Measurements from ENCODE around the gene PDGFD. TPM values are rescaled to one million over a fixed set of nuclear protein-coding genes. Genes with fewer than 3 reads are reported as not detected.

PDGFD gene
- total RNA-seq, 1 donor from 2014 or later = 8.0 TPM

GRCh38 chr11:104198576-104198975 lies 34.6 kb upstream of the PDGFD start:
- Mint-ChIP-seq H3K9me3 (ENCODE audit: low read depth) (no peaks in the 10 kb centered on the region), H3K27me3 (no peaks in the 10 kb centered on the region), H3K4me3 (ENCODE audit: low read depth) (no peak overlapping the region), H3K4me1 (ENCODE audit: low read depth) (peaks cover 3% of the 10 kb centered on the region), H3K36me3 (ENCODE audit: insufficient read depth) (no peaks in the 10 kb centered on the region), H3K27ac (no peak overlapping the region)
- DNase-seq (ENCODE audit: low spot score, unreplicated experiment) = no peak
- TF ChIP-seq, protein P1, sequence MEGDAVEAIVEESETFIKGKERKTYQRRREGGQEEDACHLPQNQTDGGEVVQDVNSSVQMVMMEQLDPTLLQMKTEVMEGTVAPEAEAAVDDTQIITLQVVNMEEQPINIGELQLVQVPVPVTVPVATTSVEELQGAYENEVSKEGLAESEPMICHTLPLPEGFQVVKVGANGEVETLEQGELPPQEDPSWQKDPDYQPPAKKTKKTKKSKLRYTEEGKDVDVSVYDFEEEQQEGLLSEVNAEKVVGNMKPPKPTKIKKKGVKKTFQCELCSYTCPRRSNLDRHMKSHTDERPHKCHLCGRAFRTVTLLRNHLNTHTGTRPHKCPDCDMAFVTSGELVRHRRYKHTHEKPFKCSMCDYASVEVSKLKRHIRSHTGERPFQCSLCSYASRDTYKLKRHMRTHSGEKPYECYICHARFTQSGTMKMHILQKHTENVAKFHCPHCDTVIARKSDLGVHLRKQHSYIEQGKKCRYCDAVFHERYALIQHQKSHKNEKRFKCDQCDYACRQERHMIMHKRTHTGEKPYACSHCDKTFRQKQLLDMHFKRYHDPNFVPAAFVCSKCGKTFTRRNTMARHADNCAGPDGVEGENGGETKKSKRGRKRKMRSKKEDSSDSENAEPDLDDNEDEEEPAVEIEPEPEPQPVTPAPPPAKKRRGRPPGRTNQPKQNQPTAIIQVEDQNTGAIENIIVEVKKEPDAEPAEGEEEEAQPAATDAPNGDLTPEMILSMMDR (IDR thresholded peaks at IDR 0.05; ENCODE audit: unreplicated experiment) = no peak

DNA sequence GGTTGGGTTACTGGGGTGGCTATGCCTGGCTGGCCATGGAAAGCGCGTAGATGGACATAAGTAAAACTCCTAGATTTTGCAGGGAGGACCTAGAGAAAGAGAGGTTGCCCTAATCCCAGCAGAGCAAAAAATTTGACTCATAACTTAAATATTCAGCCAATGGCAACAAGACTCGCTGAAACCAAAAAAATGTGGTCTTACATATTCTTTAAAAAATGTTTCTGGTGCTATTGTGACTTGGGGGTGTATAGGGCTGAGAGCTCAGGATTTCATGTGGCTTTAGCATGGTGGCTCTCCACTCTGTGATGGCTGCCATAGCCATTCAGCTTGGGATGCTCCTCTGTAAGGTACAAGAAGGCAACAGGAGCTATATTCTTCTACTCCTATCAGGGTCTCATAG lies 27.2 kb upstream of the PDGFD start:
- no peaks in the 10 kb centered on the region for H3K36me3 Mint-ChIP-seq (ENCODE audit: insufficient read depth)
- DNase-seq (ENCODE audit: low spot score, unreplicated experiment) = no peak
- no peak overlapping the region for H3K4me3 Mint-ChIP-seq (ENCODE audit: low read depth)
- TF ChIP-seq, protein P1 (IDR thresholded peaks at IDR 0.05; ENCODE audit: unreplicated experiment) = no peak
- no peak overlapping the region for H3K27ac Mint-ChIP-seq
- H3K27me3 Mint-ChIP-seq = no peaks in the 10 kb centered on the region
- no peaks in the 10 kb centered on the region for H3K9me3 Mint-ChIP-seq (ENCODE audit: low read depth)
- no peaks in the 10 kb centered on the region for H3K4me1 Mint-ChIP-seq (ENCODE audit: low read depth)

- Mint-ChIP-seq H3K9me3 (ENCODE audit: low read depth) (no peaks in the 10 kb centered on the region), H3K4me1 (ENCODE audit: low read depth) (no peaks in the 10 kb centered on the region), H3K4me3 (ENCODE audit: low read depth) (no peak overlapping the region), H3K36me3 (ENCODE audit: insufficient read depth) (no peaks in the 10 kb centered on the region), H3K27me3 (no peaks in the 10 kb centered on the region), H3K27ac (no peak overlapping the region)
- TF ChIP-seq, protein P1 (IDR thresholded peaks at IDR 0.05; ENCODE audit: unreplicated experiment) = no peak
- DNase-seq (ENCODE audit: low spot score, unreplicated experiment) = no peak
Observed at GRCh38 chr11:104183593-104183992, 19.6 kb upstream of the PDGFD start.

GRCh38 chr11:104175769-104176168 lies 11.8 kb upstream of the PDGFD start:
- Mint-ChIP-seq H3K36me3 (ENCODE audit: insufficient read depth) (no peaks in the 10 kb centered on the region), H3K27me3 (no peaks in the 10 kb centered on the region), H3K4me3 (ENCODE audit: low read depth) (no peak overlapping the region), H3K4me1 (ENCODE audit: low read depth) (no peaks in the 10 kb centered on the region), H3K9me3 (ENCODE audit: low read depth) (no peaks in the 10 kb centered on the region), H3K27ac (no peak overlapping the region)
- no peak for DNase-seq (ENCODE audit: low spot score, unreplicated experiment)
- TF ChIP-seq, protein P1 (IDR thresholded peaks at IDR 0.05; ENCODE audit: unreplicated experiment) = no peak

- Mint-ChIP-seq H3K27me3 (peaks cover 8% of the 10 kb centered on the region), H3K27ac (no peak overlapping the region), H3K4me3 (ENCODE audit: low read depth) (no peak overlapping the region), H3K36me3 (ENCODE audit: insufficient read depth) (no peaks in the 10 kb centered on the region), H3K4me1 (ENCODE audit: low read depth) (peaks cover 1% of the 10 kb centered on the region), H3K9me3 (ENCODE audit: low read depth) (no peaks in the 10 kb centered on the region)
- TF ChIP-seq, protein P1 (IDR thresholded peaks at IDR 0.05; ENCODE audit: unreplicated experiment) = no peak
- no peak for DNase-seq (ENCODE audit: low spot score, unreplicated experiment)
Observed at GRCh38 chr11:104169091-104169490, 5.1 kb upstream of the PDGFD start.
